ENCODE results near the gene C1QTNF8. TPM values are rescaled to one million over a fixed set of nuclear protein-coding genes. Genes with fewer than 3 reads are reported as not detected.

C1QTNF8 gene
- total RNA-seq, 4 donors from 2014 or later: not detected

DNA sequence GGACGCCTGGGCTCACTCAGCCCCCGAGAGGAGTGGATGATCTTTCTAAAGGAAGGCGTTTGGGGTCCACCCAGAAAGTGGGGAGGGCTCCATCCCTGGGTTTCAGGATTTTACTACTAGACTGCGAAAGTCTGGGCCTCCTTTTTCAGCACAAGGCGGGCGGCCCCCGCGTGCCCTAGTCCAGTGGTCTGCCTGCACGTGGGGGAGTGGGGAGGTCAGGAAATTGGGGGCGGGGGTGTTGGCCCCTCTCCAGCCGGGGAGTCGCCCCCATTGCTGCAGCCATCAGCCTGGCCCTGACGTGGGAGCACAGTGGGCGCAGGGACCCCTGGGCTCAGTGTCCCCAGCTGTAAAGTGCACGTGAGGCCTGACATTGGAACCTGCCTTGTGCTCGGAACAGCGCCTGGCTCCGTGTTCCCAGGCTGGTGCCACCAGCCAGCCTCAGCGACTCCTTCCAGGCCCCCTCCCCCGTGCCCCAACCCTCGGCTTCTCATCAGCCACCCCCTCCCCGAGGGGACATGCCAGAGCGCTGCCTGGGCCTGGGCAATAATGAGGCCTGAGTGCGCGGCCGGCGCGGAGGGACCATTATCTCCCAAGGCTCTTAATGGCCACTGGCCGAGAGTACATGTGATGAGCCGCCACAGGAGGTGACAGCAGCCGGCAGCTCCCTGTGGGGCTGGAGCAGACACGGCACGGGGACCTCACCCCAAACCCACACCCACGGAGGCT lies 2.4 kb upstream of the C1QTNF8 start:
- Histone ChIP-seq H3K4me1 (peaks cover 0 to 24% (median 6%) of the 10 kb centered on the region in 4 donors), H3K9me3 (no peaks in the 10 kb centered on the region), H3K27ac (no peak overlapping the region), H3K27me3 (peaks cover 0 to 14% of the 10 kb centered on the region in 2 donors), H3K4me3 (no peak overlapping the region), H3K36me3 (no peaks in the 10 kb centered on the region)
- TF ChIP-seq, protein P1, sequence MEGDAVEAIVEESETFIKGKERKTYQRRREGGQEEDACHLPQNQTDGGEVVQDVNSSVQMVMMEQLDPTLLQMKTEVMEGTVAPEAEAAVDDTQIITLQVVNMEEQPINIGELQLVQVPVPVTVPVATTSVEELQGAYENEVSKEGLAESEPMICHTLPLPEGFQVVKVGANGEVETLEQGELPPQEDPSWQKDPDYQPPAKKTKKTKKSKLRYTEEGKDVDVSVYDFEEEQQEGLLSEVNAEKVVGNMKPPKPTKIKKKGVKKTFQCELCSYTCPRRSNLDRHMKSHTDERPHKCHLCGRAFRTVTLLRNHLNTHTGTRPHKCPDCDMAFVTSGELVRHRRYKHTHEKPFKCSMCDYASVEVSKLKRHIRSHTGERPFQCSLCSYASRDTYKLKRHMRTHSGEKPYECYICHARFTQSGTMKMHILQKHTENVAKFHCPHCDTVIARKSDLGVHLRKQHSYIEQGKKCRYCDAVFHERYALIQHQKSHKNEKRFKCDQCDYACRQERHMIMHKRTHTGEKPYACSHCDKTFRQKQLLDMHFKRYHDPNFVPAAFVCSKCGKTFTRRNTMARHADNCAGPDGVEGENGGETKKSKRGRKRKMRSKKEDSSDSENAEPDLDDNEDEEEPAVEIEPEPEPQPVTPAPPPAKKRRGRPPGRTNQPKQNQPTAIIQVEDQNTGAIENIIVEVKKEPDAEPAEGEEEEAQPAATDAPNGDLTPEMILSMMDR (IDR thresholded peaks at IDR 0.05): no peak
- no peak for TF ChIP-seq POLR2A (IDR thresholded peaks at IDR 0.05)
- no peak for DNase-seq

DNA sequence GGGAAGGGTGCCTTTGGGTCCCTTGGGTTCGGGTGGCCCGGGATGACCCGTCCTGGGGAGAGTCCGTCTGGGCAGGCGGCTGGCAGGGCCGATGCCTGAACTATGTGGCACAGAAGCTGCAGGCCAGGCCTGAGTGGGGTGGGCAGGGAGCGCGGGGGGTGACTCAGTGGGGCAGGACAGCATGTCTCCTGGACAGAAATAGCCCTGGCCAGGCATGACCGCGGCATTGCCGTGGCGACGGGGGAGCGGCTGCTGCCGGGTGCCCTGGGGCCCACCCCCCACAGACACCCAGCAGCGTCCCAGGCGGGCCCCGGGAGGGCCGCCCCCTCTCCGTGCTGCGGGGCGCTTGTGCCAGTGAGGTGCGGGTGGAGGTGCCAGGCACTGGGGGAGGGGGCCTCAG lies 1.8 kb upstream of the C1QTNF8 start:
- Histone ChIP-seq H3K4me3 (no peak overlapping the region), H3K9me3 (no peaks in the 10 kb centered on the region), H3K36me3 (no peaks in the 10 kb centered on the region), H3K27me3 (peaks cover 0 to 9% of the 10 kb centered on the region in 2 donors), H3K27ac (no peak overlapping the region), H3K4me1 (peaks cover 0 to 19% (median under 1%) of the 10 kb centered on the region in 4 donors)
- TF ChIP-seq, protein P1 (IDR thresholded peaks at IDR 0.05): no peak
- TF ChIP-seq POLR2A (IDR thresholded peaks at IDR 0.05): no peak
- no peak for DNase-seq

DNA sequence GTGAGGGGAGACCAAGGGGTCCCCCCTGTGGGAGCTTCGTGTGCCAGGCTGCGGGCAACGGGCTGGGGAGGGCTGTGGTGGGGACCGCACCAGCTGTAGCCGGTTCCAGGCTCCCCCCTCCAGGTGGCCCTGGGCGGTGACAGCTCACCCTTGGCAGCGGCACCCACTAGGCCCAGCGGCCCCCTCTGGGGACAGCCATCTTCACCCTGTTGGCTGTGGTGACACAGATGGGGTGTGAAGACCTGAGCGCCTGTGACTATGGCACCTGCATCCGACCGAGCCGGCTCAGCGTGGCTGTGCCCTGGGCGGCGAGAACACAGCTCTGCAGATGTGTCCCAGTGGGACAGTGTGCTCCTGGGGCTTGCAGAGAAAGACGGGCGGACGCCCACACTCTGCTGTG lies 1.1 kb upstream of the C1QTNF8 start:
- H3K36me3 ChIP-seq: no peaks in the 10 kb centered on the region
- no peak overlapping the region for H3K4me3 ChIP-seq
- TF ChIP-seq, protein P1 (IDR thresholded peaks at IDR 0.05): no peak
- no peak overlapping the region for H3K27ac ChIP-seq
- H3K9me3 ChIP-seq: no peaks in the 10 kb centered on the region
- DNase-seq: no peak
- peaks cover 0 to 9% of the 10 kb centered on the region in 2 donors for H3K27me3 ChIP-seq
- H3K4me1 ChIP-seq: peaks cover 0 to 19% (median 0%) of the 10 kb centered on the region in 4 donors

DNA sequence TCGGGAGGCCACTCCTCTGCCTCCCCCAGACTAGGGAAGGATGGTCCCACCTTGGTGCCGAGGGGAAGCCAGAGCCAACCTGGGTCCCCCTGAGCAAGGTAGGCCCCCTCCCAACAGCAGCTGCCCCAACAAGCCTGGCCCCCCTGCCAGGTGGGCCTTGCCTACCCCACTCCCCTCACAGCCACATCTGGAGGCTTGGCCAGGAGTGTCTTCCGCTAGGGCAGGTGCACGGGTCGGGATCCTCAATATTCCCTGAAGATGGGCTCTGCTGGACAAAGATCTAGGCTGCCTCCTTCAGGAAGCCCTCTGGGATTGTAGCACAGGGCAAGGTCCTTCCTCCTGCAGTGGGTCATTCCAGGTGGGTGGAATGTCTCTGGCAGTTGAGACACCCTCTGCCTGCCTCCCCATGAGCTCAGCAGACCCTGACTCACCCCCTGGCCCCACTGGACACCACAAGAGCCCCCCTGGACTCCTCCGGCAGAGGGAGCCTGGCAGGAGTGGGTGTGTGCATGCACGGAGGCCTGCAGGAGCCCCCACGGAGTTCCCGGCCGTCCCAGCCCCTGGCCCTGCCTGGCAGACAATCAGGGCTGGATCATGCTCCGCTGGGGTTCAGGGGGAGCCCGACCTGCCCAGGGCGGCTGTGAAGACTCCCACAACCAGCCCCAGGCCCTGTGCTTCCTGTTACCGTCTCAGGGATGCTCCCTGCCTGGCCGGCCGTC lies 435 bp downstream of the C1QTNF8 start:
- H3K4me1 ChIP-seq: peaks cover 0 to 23% (median 0%) of the 10 kb centered on the region in 4 donors
- no peak overlapping the region for H3K27ac ChIP-seq
- no peaks in the 10 kb centered on the region for H3K36me3 ChIP-seq
- peaks cover 0 to 9% of the 10 kb centered on the region in 2 donors for H3K27me3 ChIP-seq
- TF ChIP-seq POLR2A (IDR thresholded peaks at IDR 0.05): no peak
- TF ChIP-seq, protein P1 (IDR thresholded peaks at IDR 0.05): no peak
- H3K9me3 ChIP-seq: no peaks in the 10 kb centered on the region
- H3K4me3 ChIP-seq: no peak overlapping the region
- no peak for DNase-seq

DNA sequence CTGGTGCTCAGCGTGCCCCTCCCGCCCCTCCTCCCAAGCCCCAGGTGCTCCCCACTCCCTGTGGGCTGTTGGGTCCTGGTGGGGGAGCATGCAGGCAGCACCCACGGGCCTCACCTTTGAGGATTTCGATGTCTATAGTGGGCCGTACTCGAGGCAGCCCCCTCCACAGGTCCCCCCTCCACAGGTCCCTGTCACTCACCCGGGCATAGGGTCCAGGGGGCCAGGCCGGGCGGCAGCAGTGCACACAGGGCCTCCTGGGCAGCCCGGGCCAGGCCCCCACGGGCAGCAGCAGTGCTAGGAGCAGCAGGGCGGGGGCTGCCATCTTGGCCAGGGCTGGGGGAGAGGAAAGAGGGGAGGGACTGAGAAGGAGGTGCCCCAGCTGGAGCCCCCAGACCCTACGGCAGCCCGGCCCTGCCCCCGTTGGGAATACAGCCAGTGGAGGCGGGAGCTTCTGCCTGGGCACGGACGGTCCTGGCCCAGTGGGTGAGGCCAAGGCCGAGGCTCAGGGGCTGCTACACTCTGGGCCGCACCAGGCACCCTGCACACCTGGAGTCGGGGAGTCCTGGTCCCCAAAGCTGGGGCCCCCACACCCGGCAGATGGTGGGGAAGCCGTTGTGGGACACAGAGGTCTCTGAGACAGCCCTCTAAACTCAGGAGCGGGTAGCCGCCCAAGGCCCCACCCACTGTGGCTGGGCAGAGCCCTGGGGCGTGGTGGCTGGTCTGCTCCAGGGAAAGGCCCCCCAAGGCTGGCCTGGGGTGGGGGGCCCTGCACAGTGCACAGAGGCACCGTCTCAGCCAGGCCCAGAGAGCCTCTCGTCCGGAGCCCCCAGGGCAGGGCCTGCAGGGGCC lies 1.2 kb downstream of the C1QTNF8 start:
- no peak for DNase-seq
- H3K4me1 ChIP-seq: peaks cover 0 to 17% (median 0%) of the 10 kb centered on the region in 4 donors
- no peaks in the 10 kb centered on the region for H3K36me3 ChIP-seq
- no peaks in the 10 kb centered on the region for H3K9me3 ChIP-seq
- TF ChIP-seq, protein P1 (IDR thresholded peaks at IDR 0.05): no peak
- TF ChIP-seq POLR2A (IDR thresholded peaks at IDR 0.05): no peak
- H3K27me3 ChIP-seq: peaks cover 0 to 9% of the 10 kb centered on the region in 2 donors
- no peak overlapping the region for H3K27ac ChIP-seq
- H3K4me3 ChIP-seq: no peak overlapping the region

Measured in Peyer's patch (tissue), 4 donors.